ENCODE data around the gene SHISAL2A.

DNA sequence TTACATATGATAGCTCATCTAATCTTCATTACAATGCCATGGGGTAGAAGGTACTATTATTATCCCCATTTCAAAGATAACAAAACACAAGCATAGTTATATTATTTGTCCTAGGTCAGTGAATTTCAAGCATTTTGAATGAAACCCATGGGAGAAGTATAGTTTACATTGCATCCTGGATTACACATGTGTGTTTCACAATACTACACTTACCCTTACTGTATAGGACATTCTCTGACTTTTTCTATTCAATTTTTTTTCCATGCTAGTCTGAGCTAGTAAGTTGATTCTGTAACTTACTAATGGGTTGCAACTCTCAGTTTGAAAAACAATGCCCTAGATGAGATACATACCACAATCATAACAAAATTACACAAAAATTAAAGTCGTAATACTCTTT lies 39.5 kb upstream of the SHISAL2A start:
- TF ChIP-seq, protein P1, sequence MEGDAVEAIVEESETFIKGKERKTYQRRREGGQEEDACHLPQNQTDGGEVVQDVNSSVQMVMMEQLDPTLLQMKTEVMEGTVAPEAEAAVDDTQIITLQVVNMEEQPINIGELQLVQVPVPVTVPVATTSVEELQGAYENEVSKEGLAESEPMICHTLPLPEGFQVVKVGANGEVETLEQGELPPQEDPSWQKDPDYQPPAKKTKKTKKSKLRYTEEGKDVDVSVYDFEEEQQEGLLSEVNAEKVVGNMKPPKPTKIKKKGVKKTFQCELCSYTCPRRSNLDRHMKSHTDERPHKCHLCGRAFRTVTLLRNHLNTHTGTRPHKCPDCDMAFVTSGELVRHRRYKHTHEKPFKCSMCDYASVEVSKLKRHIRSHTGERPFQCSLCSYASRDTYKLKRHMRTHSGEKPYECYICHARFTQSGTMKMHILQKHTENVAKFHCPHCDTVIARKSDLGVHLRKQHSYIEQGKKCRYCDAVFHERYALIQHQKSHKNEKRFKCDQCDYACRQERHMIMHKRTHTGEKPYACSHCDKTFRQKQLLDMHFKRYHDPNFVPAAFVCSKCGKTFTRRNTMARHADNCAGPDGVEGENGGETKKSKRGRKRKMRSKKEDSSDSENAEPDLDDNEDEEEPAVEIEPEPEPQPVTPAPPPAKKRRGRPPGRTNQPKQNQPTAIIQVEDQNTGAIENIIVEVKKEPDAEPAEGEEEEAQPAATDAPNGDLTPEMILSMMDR (IDR thresholded peaks at IDR 0.05; ENCODE audit: poor library complexity, severe bottlenecking) = no peak
- TF ChIP-seq EP300 (conservative IDR thresholded peaks at IDR 0.05; ENCODE audit: poor library complexity, severe bottlenecking) (no peak), POLR2AphosphoS5 (IDR thresholded peaks at IDR 0.05) (no peak), MXI1 (conservative IDR thresholded peaks at IDR 0.05; ENCODE audit: poor library complexity, severe bottlenecking) (no peak), TAF1 (IDR thresholded peaks at IDR 0.05; ENCODE audit: low read depth) (no peak), RAD21 (conservative IDR thresholded peaks at IDR 0.05) (no peak), EZH2 (IDR thresholded peaks at IDR 0.05; ENCODE audit: borderline replicate concordance, insufficient read depth, low read length, poor library complexity, severe bottlenecking) (no peak)
